ENCODE data around the gene ABCF1. TPM values are rescaled to one million over a fixed set of nuclear protein-coding genes. Genes with fewer than 3 reads are reported as not detected.
"Not testable (repeated sequence)": the region's sequence is repeated elsewhere in the genome, so short reads cannot be mapped to it uniquely, and the experiment has no call there.

The ABCF1 gene
- total RNA-seq (10 to 100 TPM; 36.7 to 40.7 (median 39.2) TPM), polyA plus RNA-seq (26.8 TPM)
- long read RNA-seq, donor 1, transcript ABCF1-201 (25 exons, 3,481 nt), result major isoform, 12 of 65 reads
- long read RNA-seq, donor 1, partial matches to known transcripts, result 28 of 65 reads
- long read RNA-seq, donor 1, other reads (novel, unspliced or antisense), result 24 of 65 reads
- long read RNA-seq, donor 2, transcript ABCF1-201 (25 exons, 3,481 nt), result major isoform, 15 of 50 reads
- long read RNA-seq, donor 2, partial matches to known transcripts, result 2 of 50 reads
- long read RNA-seq, donor 2, other reads (novel, unspliced or antisense), result 33 of 50 reads
- long read RNA-seq, donor 3, transcript ABCF1-201 (25 exons, 3,481 nt), result major isoform, 11 of 81 reads
- long read RNA-seq, donor 3, partial matches to known transcripts, result 50 of 81 reads
- long read RNA-seq, donor 3, other reads (novel, unspliced or antisense), result 20 of 81 reads
- long read RNA-seq, donor 4, transcript ABCF1-201 (25 exons, 3,481 nt), result major isoform, 10 of 37 reads
- long read RNA-seq, donor 4, partial matches to known transcripts, result 7 of 37 reads
- long read RNA-seq, donor 4, other reads (novel, unspliced or antisense), result 20 of 37 reads

DNA sequence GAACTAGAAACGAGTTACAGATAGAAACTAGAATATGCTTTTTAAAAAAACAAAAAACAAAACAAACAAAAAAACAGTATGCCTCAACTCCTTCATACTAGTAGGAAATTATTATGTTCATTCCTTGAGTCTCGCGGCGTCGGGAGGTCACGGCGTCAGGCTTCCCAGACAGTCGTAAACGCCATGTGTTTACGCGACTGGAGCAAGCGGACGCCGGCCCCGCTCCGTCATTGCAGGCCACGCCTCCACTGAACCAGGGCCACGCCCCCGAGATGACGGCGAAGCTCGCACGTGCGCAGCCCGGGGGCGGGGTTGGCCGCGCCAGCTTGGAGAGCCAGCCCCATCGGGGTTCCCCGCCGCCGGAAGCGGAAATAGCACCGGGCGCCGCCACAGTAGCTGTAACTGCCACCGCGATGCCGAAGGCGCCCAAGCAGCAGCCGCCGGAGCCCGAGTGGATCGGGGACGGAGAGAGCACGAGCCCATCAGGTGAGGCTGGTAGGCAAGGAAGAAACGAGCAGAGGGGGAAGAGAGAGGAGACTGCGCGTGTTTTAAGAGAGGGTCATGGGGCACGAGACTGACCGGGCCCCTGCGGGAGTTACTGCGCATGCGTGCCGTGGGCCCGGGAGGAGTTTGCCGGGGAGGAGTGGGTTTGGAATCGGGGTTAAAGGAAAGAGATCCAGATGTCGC lies at the start of gene ABCF1:
ABCF1 (plus strand) TSS at position 368 of the 687 bp plus-strand sequence; CDS start at position 414, 46 bp downstream.
- Histone ChIP-seq H3K27ac (ENCODE audit: low read length) (peak within 1 kb of the TSS; percentile 92), H3K27me3 (ENCODE audit: control insufficient read depth, insufficient read depth) (no peaks in the 10 kb centered on the region), H3K4me3 (ENCODE audit: low read length) (peak within 1 kb of the TSS; percentile 68), H3K9me3 (ENCODE audit: control insufficient read depth, low read length) (no peaks in the 10 kb centered on the region), H3K4me1 (ENCODE audit: control insufficient read depth, insufficient read depth, low read length) (peaks cover 7% of the 10 kb centered on the region)
- intact Hi-C loops (cut with DNase I), result no loop called here
- ATAC-seq, result peak; percentile 99
- under 1% methylated on average over 59 of the region's 59 CpGs for WGBS
- peak; percentile 99 to 100 (median 100) for DNase-seq

DNA sequence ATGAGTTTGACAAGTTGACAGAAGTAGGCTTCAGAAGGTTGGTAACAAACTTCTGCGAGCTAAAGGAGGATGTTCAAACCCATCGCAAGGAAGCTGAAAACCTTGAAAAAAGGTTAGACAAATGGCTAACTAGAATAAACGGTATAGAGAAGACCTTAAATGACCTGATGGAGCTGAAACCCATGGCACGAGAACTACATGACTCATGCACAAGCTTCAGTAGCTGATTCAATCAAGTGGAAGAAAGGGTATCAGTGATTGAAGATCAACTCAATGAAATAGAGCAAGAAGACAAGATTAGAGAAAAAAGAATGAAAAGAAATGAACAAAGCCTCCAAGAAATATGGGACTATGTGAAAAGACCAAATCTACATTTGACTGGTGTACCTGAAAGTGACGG lies 49.3 kb upstream of the ABCF1 start:
- 85% methylated on average over 5 of the region's 5 CpGs for WGBS
- not testable (repeated sequence) for H3K27ac ChIP-seq (ENCODE audit: low read length)

DNA sequence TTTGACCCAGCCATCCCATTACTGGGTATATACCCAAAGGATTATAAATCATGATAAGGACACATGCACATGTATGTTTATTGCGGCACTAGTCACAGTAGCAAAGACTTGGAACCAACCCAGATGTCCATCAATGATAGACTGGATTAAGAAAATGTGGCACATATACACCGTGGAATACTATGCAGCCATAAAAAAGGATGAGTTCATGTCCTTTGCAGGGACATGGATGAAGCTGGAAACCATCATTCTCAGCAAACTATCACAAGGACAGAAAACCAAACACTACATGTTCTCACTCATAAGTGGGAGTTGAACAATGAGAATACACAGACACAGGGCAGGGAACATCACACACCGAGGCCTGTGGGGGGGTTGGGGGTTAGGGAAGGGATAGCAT lies 44.8 kb upstream of the ABCF1 start:
- DNase-seq; H3K4me3 ChIP-seq (ENCODE audit: low read length); H3K27me3 ChIP-seq (ENCODE audit: control insufficient read depth, insufficient read depth); ATAC-seq; H3K27ac ChIP-seq (ENCODE audit: low read length); intact Hi-C loops (cut with DNase I); H3K9me3 ChIP-seq (ENCODE audit: control insufficient read depth, low read length); H3K4me1 ChIP-seq (ENCODE audit: control insufficient read depth, insufficient read depth, low read length): not testable (repeated sequence)
- 98% methylated on average over 3 of the region's 3 CpGs for WGBS

More for the DNA sequence above, 49.3 kb upstream of the ABCF1 start:
- intact Hi-C loops (cut with DNase I); ATAC-seq; H3K9me3 ChIP-seq (ENCODE audit: control insufficient read depth, low read length); H3K4me3 ChIP-seq (ENCODE audit: low read length); H3K27me3 ChIP-seq (ENCODE audit: control insufficient read depth, insufficient read depth); DNase-seq; H3K4me1 ChIP-seq (ENCODE audit: control insufficient read depth, insufficient read depth, low read length): not testable (repeated sequence)

DNA sequence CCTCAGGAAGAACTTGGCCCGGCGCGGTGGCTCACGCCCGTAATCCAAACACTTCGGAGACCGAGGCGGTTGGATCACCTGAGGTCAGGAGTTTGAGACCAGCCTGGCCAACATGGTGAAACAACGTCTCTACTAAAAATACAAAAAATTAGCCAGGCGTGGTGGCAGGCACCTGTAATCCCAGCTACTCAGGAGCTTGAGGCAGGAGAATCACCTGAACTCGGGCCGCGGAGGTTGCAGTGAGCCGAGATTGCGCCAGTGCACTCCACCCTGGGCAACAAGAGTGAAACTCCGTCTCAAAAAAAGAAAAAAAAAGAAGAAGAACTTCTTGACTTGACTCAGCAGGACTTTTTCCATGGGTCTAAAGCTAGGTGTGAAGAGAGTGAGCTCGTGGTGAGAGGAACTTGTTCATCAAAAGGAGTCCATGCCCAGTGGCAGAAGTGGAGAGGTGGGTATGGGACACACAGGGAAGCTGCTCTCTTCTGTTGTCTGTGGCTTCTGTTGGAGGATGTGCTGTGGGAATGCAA lies 41.8 kb upstream of the ABCF1 start:
- 87% methylated on average over 17 of the region's 17 CpGs for WGBS
- DNase-seq; H3K4me3 ChIP-seq (ENCODE audit: low read length); H3K9me3 ChIP-seq (ENCODE audit: control insufficient read depth, low read length); H3K4me1 ChIP-seq (ENCODE audit: control insufficient read depth, insufficient read depth, low read length); intact Hi-C loops (cut with DNase I); H3K27ac ChIP-seq (ENCODE audit: low read length); ATAC-seq; H3K27me3 ChIP-seq (ENCODE audit: control insufficient read depth, insufficient read depth): not testable (repeated sequence)

DNA sequence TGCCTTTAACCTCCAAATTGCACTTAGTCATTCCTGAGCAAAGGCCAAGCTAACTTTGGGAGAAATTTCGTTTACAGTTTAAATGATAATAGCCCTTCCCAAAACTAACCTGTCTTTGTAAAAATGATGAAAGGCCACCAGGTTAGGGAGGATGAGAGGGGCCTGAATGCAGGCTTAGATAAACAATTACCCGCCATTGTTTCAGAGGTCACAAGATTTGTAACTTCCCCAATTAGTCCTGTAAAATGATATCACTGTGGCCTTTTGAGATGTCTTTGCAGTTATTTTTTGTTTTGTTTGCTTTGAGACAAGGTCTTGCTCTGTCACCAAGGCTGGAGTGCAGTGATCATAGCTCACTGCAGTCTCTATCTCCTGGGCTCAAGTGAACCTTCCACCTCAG lies 41.2 kb upstream of the ABCF1 start:
- Histone ChIP-seq H3K4me3 (ENCODE audit: low read length) (no peak overlapping the region), H3K27ac (ENCODE audit: low read length) (no peak overlapping the region), H3K27me3 (ENCODE audit: control insufficient read depth, insufficient read depth) (no peaks in the 10 kb centered on the region), H3K4me1 (ENCODE audit: control insufficient read depth, insufficient read depth, low read length) (no peaks in the 10 kb centered on the region), H3K9me3 (ENCODE audit: control insufficient read depth, low read length) (no peaks in the 10 kb centered on the region)
- intact Hi-C loops (cut with DNase I), result loop anchor here in 2 of 4 donors (5.0 kb wide), 1 partner anchor 38 kb away; no protein-coding TSS in a partner anchor
- ATAC-seq (no peak), DNase-seq (no peak)
- 41% methylated on average over 2 of the region's 2 CpGs for WGBS

DNA sequence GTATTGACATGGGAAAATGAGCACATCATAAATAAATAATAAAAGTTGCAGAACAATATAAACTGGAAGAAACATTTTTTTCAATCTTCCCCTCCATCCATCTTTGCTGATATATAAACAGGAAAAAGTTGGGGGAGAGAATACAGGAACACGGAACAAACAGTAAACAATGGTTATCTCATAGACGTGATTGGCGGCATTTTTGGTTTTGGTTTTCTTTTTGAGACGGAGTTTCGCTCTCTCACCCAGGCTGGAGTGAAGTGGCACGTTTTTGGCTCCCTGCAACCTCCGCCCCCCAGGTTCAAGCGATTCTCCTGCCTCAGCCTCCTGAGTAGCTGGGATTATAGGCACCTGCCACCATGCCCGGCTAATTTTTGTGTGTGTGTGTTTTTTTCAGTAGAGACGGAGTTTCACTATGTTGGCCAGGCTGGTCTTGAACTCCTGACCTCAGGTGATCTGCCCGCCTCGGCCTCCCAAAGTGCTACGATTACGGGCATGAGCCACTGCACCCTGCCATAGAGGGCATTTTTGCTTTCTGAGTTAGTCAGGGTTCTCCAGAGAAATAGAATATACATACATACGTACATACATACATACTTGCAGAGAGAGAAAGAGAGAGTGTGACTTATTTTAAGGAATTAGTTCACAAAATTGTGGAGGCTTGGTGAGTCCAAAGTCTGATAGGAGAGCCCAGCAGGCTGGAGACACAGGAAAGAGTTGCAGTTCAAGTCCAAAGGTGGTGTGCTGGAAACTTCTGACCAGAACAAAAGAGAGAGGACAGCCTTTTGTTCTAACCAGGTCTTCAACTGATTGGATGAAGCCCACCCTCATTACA lies 37.6 kb upstream of the ABCF1 start:
- H3K4me1 ChIP-seq (ENCODE audit: control insufficient read depth, insufficient read depth, low read length), result no peaks in the 10 kb centered on the region
- 71% methylated on average over 15 of the region's 15 CpGs for WGBS
- H3K27me3 ChIP-seq (ENCODE audit: control insufficient read depth, insufficient read depth), result no peaks in the 10 kb centered on the region
- no peak for ATAC-seq
- intact Hi-C loops (cut with DNase I), result loop anchor here in 2 of 4 donors (5.0 kb wide), 1 partner anchor 41 kb away; no protein-coding TSS in a partner anchor
- H3K9me3 ChIP-seq (ENCODE audit: control insufficient read depth, low read length), result no peaks in the 10 kb centered on the region
- H3K27ac ChIP-seq (ENCODE audit: low read length), result no peak overlapping the region
- no peak overlapping the region for H3K4me3 ChIP-seq (ENCODE audit: low read length)
- no peak for DNase-seq

DNA sequence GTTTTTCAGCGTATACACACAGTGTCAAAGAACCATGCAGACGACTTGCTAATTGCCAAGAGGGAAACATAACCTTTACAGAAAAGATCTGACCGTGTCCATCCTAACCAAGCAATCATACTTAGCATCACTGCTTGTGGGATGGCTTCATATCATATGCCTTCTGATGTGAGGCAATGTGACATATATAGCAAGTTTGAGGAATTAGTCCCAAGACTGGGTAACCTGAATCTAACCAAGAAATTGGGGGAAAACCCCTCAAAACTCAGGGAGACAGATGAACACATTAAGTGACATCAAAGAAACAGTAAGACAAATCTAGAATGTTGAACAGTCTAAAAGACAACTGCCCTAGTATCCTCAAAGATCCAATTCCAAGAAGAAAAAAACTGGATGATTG lies 33.3 kb upstream of the ABCF1 start:
- Histone ChIP-seq H3K27me3 (ENCODE audit: control insufficient read depth, insufficient read depth) (no peaks in the 10 kb centered on the region), H3K4me3 (ENCODE audit: low read length) (no peak overlapping the region), H3K9me3 (ENCODE audit: control insufficient read depth, low read length) (no peaks in the 10 kb centered on the region), H3K27ac (ENCODE audit: low read length) (no peak overlapping the region), H3K4me1 (ENCODE audit: control insufficient read depth, insufficient read depth, low read length) (no peaks in the 10 kb centered on the region)
- no peak for ATAC-seq
- intact Hi-C loops (cut with DNase I), result loop anchor here in 1 of 4 donors (5.0 kb wide), 1 partner anchor 56 kb away; no protein-coding TSS in a partner anchor
- 78% methylated on average over 3 of the region's 3 CpGs for WGBS
- no peak for DNase-seq

DNA sequence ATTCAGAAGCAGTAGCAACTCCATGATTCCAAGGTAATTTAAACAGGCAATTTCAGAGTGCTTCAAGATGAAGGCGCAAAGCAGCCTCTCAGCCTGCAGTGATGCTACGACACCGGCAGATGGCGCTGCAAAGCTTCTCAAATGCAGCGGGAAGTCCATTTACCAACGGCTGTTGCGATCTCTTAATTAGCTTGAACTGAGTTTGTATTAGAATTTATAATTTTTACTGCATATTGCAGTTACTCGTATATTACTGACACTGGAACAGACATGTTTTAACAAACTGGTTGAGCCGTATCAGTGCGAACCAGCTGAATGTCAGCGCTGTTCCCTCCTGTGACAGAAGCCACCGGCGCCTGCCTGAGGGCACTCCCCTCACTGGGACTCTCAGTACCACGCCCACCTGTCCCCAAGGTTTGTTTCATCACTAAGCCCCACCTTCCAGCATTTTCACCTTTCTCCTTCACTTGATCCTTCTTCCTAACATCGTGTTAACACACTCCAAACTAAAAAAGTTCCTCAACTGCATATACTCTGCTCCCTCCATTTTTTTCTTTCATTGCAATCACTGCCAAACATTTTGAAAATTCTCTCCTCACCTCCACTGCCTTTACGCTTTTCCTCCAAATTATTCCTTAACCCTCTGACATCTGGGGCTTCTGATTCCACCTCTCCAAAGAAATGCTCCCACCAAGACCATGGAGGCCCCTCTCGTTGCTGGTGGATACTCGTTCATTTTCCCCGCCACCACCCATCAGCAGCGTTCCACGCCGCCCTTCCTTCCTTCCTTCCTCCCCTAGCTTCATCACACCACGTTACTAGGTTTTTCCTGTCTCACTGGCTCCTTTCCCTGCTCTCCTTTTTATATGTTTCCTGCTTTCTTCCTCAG lies 29.5 kb upstream of the ABCF1 start:
- H3K27me3 ChIP-seq (ENCODE audit: control insufficient read depth, insufficient read depth), result no peaks in the 10 kb centered on the region
- ATAC-seq (peak; percentile 75 to 77), DNase-seq (peak; percentile 66 to 84 (median 81))
- no peaks in the 10 kb centered on the region for H3K4me1 ChIP-seq (ENCODE audit: control insufficient read depth, insufficient read depth, low read length)
- 10% methylated on average over 23 of the region's 23 CpGs for WGBS
- peak overlapping the region; percentile 9 for H3K27ac ChIP-seq (ENCODE audit: low read length)
- peak overlapping the region; percentile 28 for H3K4me3 ChIP-seq (ENCODE audit: low read length)
- intact Hi-C loops (cut with DNase I), result loop anchor here in 3 of 4 donors (5.0 to 10.0 kb wide), 3 partner anchors 53 to 61 kb away; no protein-coding TSS in a partner anchor
- no peaks in the 10 kb centered on the region for H3K9me3 ChIP-seq (ENCODE audit: control insufficient read depth, low read length)

DNA sequence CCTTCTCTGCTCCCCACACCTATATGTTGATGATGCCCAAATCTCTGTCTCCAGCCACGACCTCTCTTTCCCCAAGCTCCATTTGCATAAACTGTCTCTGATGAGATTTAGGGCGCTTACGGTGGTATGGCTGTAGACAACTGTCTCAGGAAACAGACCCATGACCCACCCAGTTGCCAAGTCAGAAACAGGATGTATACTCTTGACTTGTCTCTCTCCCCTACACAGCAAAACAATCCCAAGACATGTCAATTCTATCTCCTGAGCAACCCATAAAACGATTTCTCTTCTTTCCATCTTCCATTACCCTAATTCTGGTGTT lies 28.9 kb upstream of the ABCF1 start:
- intact Hi-C loops (cut with DNase I), result loop anchor here in 3 of 4 donors (5.0 to 10.0 kb wide), 3 partner anchors 52 to 60 kb away; no protein-coding TSS in a partner anchor
- Histone ChIP-seq H3K27me3 (ENCODE audit: control insufficient read depth, insufficient read depth) (no peaks in the 10 kb centered on the region), H3K27ac (ENCODE audit: low read length) (no peak overlapping the region), H3K4me1 (ENCODE audit: control insufficient read depth, insufficient read depth, low read length) (no peaks in the 10 kb centered on the region), H3K4me3 (ENCODE audit: low read length) (no peak overlapping the region), H3K9me3 (ENCODE audit: control insufficient read depth, low read length) (no peaks in the 10 kb centered on the region)
- WGBS, result 19% methylated on average over 4 of the region's 4 CpGs
- ATAC-seq, result peak in 1 of 2 donors; percentile 47
- no peak for DNase-seq

All from right cardiac atrium (tissue), 5 donors.